ENCODE measurements around the gene SDCCAG8. TPM values are rescaled to one million over a fixed set of nuclear protein-coding genes. Genes with fewer than 3 reads are reported as not detected.

The SDCCAG8 gene
- total RNA-seq, 4 donors from 2014 or later: 30.2 to 46.4 (median 36.7) TPM

DNA sequence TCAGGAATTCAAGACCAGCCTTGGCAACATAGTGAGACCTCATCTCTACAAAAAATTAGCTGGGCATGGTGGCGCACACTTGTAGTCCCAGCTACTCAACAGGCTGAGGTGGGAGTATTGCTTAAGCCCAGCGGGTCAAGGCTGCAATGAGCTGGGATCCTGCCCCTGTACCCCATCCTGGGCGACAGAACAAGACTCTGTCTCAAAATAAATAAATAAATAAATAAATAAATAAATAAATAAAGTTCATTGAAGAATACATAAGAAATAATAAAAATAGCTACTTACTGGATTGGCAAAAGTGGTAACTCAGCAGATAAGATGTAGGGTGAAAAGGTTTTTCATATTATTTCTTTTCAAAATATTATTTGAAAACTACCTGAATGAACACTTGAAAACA is 6.6 kb upstream of the SDCCAG8 start:
- no peak for ATAC-seq
- TF ChIP-seq, protein P1, sequence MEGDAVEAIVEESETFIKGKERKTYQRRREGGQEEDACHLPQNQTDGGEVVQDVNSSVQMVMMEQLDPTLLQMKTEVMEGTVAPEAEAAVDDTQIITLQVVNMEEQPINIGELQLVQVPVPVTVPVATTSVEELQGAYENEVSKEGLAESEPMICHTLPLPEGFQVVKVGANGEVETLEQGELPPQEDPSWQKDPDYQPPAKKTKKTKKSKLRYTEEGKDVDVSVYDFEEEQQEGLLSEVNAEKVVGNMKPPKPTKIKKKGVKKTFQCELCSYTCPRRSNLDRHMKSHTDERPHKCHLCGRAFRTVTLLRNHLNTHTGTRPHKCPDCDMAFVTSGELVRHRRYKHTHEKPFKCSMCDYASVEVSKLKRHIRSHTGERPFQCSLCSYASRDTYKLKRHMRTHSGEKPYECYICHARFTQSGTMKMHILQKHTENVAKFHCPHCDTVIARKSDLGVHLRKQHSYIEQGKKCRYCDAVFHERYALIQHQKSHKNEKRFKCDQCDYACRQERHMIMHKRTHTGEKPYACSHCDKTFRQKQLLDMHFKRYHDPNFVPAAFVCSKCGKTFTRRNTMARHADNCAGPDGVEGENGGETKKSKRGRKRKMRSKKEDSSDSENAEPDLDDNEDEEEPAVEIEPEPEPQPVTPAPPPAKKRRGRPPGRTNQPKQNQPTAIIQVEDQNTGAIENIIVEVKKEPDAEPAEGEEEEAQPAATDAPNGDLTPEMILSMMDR (IDR thresholded peaks at IDR 0.05): no peak
- no peak for TF ChIP-seq EP300 (IDR thresholded peaks at IDR 0.05)
- TF ChIP-seq POLR2A (IDR thresholded peaks at IDR 0.05): no peak
- no peak for TF ChIP-seq POLR2AphosphoS5 (IDR thresholded peaks at IDR 0.05)
- 97 to 100% methylated on average over 1 to 3 of the region's 3 CpGs for WGBS, 2 donors (ENCODE audit: low coverage in 1 of 2)
- Histone ChIP-seq H3K4me1 (peaks cover 0 to 75% (median 2%) of the 10 kb centered on the region in 3 donors), H3K36me3 (no peaks in the 10 kb centered on the region), H3K27ac (no peak overlapping the region), H3K27me3 (no peaks in the 10 kb centered on the region), H3K4me3 (no peak overlapping the region), H3K9me3 (no peaks in the 10 kb centered on the region)

DNA sequence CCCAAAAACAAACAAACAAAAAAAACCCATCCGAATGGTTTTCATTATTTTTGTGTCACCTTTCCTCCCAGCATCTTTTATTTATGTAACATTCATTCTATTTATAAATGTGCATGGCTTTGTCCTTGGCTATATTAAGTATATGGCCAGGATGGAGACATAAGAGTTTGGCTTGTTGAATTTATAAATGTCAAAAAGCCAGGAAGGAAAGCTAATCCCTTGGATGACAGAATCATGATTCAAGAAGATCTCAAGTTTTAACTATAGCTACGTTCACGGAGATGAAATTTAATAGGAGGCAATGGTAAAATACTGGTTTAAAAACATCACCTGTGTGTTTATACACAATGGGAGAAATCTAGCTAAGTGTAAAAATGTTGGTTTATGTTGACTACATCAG is 5.7 kb upstream of the SDCCAG8 start:
- H3K4me1 ChIP-seq: peaks cover 0 to 71% (median 2%) of the 10 kb centered on the region in 3 donors
- no peak for ATAC-seq

DNA sequence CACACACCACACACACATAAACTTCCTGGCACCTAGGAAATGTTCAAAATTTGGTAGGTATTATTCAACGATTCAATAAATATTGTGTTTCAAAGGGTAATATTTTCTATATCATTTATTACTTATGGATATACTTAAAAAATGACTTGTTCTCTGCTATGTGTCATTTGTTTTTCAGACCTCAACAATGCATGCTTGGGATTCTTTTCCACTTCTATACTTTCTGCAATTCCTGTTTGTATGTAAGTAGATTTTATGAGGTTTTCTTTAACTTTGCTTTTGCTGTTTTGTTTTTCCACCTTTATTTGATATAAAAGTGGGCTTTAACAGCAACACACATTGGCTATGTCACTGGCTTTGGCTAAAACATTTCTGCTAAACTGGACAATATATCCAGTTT is 4.3 kb upstream of the SDCCAG8 start:
- Histone ChIP-seq H3K27me3 (no peaks in the 10 kb centered on the region), H3K4me1 (peaks cover 0 to 69% (median 2%) of the 10 kb centered on the region in 3 donors), H3K36me3 (no peaks in the 10 kb centered on the region), H3K4me3 (no peak overlapping the region), H3K27ac (no peak overlapping the region), H3K9me3 (no peaks in the 10 kb centered on the region)
- TF ChIP-seq POLR2A (IDR thresholded peaks at IDR 0.05) (no peak), EP300 (IDR thresholded peaks at IDR 0.05) (no peak)
- TF ChIP-seq, protein P1 (IDR thresholded peaks at IDR 0.05): no peak
- WGBS, 2 donors (ENCODE audit: low coverage in 1 of 2): 56 to 65% methylated on average over 1 of the region's 1 CpG
- no peak for ATAC-seq

More for the DNA sequence above, 5.7 kb upstream of the SDCCAG8 start:
- no peak overlapping the region for H3K4me3 ChIP-seq
- H3K27me3 ChIP-seq: no peaks in the 10 kb centered on the region
- H3K9me3 ChIP-seq: no peaks in the 10 kb centered on the region
- 53% methylated on average over 3 of the region's 3 CpGs for WGBS, 2 donors (ENCODE audit: low coverage in 1 of 2)
- no peak overlapping the region for H3K27ac ChIP-seq
- TF ChIP-seq POLR2AphosphoS5 (IDR thresholded peaks at IDR 0.05) (no peak), POLR2A (IDR thresholded peaks at IDR 0.05) (no peak), EP300 (IDR thresholded peaks at IDR 0.05) (no peak)
- TF ChIP-seq, protein P1 (IDR thresholded peaks at IDR 0.05): no peak
- H3K36me3 ChIP-seq: no peaks in the 10 kb centered on the region

DNA sequence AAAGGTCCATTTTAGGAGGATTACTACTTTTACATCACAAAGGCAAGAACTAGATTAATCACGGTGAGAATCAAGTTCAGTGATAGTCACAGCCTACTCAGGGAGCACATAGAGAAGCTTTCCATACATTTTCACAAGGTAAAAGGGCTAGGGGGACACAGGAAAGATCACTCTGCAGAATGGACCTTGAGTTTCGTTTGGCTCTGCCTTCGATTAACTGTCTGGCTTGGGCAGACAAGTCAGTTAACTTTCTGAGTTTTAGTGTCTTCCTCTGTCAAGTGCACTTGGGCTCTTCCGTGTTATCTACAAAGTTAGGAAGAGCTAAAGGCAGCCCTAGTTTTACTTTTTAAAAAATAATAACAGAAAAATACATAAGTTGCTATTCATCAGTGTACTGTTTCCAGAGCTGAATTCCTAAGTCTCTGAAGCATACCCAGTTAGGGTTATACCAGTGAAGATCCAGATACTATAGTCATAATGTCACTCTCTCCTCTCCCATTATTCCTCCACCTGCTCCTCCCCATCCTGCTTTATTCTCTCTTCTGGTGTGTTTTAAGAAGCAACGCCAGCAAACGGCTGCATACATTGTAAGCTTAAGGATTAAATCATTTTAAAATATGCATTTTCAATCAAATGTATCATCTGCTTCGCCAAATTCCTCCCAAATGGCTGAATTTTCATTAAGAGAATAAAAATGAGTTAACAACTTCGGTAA is 2.5 kb upstream of the SDCCAG8 start:
- H3K27ac ChIP-seq: peak overlapping the region; percentile 86 to 99 (median 94)
- H3K27me3 ChIP-seq: no peaks in the 10 kb centered on the region
- peaks cover 0 to 69% (median 2%) of the 10 kb centered on the region in 3 donors for H3K4me1 ChIP-seq
- peak overlapping the region; percentile 71 to 90 for H3K4me3 ChIP-seq
- no peak for TF ChIP-seq EP300 (IDR thresholded peaks at IDR 0.05)
- 2 to 5% methylated on average over 8 of the region's 8 CpGs for WGBS, 2 donors (ENCODE audit: low coverage in 1 of 2)
- H3K36me3 ChIP-seq: no peaks in the 10 kb centered on the region
- H3K9me3 ChIP-seq: no peaks in the 10 kb centered on the region
- ATAC-seq: no peak

GRCh38 chr1:243253926-243254232 is 2.0 kb upstream of the SDCCAG8 start:
- no peaks in the 10 kb centered on the region for H3K36me3 ChIP-seq
- TF ChIP-seq, protein P1 (IDR thresholded peaks at IDR 0.05): no peak
- TF ChIP-seq POLR2A (IDR thresholded peaks at IDR 0.05): no peak
- no peak for TF ChIP-seq POLR2AphosphoS5 (IDR thresholded peaks at IDR 0.05)
- TF ChIP-seq EP300 (IDR thresholded peaks at IDR 0.05): no peak
- peak overlapping the region; percentile 71 to 90 for H3K4me3 ChIP-seq
- peak overlapping the region; percentile 86 to 99 (median 94) for H3K27ac ChIP-seq
- 0 to 3% methylated on average over 4 of the region's 4 CpGs for WGBS, 2 donors (ENCODE audit: low coverage in 1 of 2)
- peaks cover 0 to 71% (median 2%) of the 10 kb centered on the region in 3 donors for H3K4me1 ChIP-seq
- H3K27me3 ChIP-seq: no peaks in the 10 kb centered on the region
- H3K9me3 ChIP-seq: no peaks in the 10 kb centered on the region
- no peak for ATAC-seq

All from gastroesophageal sphincter (tissue), 4 donors.